ENCODE data around the gene TRPC4AP.

The TRPC4AP gene

GRCh38 chr20:35017099-35017835 is 75.3 kb downstream of the TRPC4AP start:
- FAIRE-seq (no peak), DNase-seq (ENCODE audit: low spot score) (no peak)

- FAIRE-seq, result no peak
- DNase-seq (ENCODE audit: low spot score), result no peak
Observed at GRCh38 chr20:35015863-35016193, 76.8 kb downstream of the TRPC4AP start.

GRCh38 chr20:35014537-35014936 is 78.1 kb downstream of the TRPC4AP start:
- DNase-seq (ENCODE audit: low spot score) (no peak), FAIRE-seq (no peak)

DNA sequence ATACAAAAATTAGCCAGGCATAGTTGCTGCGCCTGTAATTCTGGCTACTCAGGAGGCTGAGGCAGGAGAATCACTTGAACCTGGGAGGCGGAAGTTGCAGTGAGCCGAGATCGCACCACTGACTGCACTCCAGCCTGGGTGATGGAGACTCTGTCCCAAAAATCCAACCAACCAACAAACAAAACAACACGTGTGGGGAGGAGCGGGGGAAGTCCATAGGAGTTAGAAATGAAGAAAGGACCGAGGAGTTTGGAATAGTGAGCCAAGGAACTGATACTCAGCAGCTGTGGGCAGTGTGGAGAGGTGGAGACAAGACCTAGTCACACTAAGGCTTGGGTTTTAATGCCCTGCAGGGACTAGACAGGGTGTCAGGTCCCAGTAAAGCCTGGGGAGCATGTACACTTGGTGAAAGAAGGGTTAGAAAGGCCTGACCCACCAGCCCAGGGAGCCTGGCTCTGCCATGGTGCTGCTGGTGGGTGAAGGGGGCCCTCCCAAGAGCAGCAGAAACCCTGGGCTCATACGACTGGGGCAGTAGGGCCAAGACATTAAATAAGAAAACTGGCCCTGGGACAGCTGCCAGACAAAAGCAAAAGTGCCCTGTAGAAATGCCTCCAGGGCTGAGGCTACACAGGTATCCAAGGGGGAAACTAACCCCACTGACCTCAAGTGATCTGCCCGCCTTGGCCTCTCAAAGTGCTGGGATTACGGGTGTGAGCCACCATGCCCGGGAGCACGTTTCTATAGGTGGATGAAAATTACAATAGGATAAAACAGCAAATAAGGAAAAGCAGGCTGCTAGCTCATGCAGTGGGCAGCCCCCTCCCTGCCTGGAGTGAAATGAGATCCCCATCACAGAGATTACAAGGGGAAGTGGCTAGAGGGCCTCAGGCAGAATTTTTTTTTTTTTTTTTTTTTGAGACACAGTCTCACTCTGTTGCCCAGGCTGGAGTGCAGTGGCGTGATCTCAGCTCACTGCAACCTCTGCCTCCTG is 78.9 kb downstream of the TRPC4AP start:
- FAIRE-seq, result no peak
- no peak for DNase-seq (ENCODE audit: low spot score)

- FAIRE-seq, result no peak
Observed at GRCh38 chr20:35012227-35013069, 80.2 kb downstream of the TRPC4AP start.

GRCh38 chr20:35011589-35012226 is 80.9 kb downstream of the TRPC4AP start:
- FAIRE-seq (no peak), DNase-seq (ENCODE audit: low spot score) (no peak)

More at GRCh38 chr20:35012227-35013069, 80.2 kb downstream of the TRPC4AP start:
- no peak for DNase-seq (ENCODE audit: low spot score)

GRCh38 chr20:35010405-35011192 is 82.0 kb downstream of the TRPC4AP start:
- no peak for DNase-seq (ENCODE audit: low spot score)
- no peak for FAIRE-seq

- FAIRE-seq (no peak), DNase-seq (ENCODE audit: low spot score) (no peak)
Observed at GRCh38 chr20:35009665-35010328, 82.8 kb downstream of the TRPC4AP start.

- DNase-seq (ENCODE audit: low spot score), result no peak
- no peak for FAIRE-seq
Observed at GRCh38 chr20:35008411-35009342, 83.9 kb downstream of the TRPC4AP start.

- no peak for FAIRE-seq
- no peak for DNase-seq (ENCODE audit: low spot score)
Observed at GRCh38 chr20:35007891-35008290, 84.7 kb downstream of the TRPC4AP start.

DNA sequence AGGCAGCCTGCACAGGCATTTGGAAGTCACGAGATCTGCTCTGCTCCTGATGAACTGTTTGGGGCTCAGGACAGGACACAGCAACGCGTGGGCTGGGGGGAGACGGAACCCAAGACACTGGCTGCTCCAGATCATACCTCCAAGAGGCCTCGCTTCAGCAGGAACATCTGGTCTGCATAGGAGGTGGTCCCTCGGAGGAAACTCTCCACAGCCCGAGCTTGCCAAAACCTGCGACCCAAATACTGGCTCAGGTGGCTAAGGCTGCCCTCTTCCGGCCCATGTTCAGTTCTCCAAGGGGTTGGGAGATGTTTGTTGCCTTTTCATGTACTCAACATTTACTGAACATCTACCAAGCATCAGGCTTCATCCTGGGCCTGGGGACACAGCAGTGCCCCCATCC is 85.2 kb downstream of the TRPC4AP start:
- no peak for DNase-seq (ENCODE audit: low spot score)
- FAIRE-seq, result no peak

GRCh38 chr20:35006531-35006971 is 86.1 kb downstream of the TRPC4AP start:
- DNase-seq (ENCODE audit: low spot score) (no peak), FAIRE-seq (no peak)

GRCh38 chr20:35006009-35006408 is 86.6 kb downstream of the TRPC4AP start:
- no peak for DNase-seq (ENCODE audit: low spot score)
- no peak for FAIRE-seq

DNA sequence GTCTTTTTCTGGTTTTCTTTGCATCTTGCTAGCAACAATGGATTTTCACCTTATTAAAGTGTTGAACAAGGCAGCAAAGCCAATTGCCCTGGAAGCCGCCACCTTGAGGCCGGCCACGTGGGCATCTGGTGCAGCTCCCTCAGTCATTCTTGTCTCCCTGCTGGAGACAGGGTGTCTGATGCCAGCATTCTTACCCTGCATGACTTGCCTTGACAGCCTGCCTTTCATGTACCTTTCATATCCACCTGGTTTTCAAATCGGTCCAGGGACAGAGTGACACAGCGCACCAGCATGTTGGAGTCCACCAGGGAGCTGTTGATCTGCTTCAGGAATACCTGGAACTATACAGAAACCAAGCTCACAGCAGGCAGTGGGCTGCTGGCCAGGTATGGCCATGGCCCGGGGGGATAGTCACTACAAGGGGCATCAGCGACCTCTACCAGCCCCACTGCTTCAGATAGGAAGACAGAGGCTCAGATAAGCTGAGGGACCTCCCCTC is 87.1 kb downstream of the TRPC4AP start:
- DNase-seq (ENCODE audit: low spot score) (no peak), FAIRE-seq (no peak)

GRCh38 chr20:35004749-35005462 is 87.7 kb downstream of the TRPC4AP start:
- no peak for DNase-seq (ENCODE audit: low spot score)
- no peak for FAIRE-seq

GRCh38 chr20:35004051-35004725 is 88.4 kb downstream of the TRPC4AP start:
- DNase-seq (ENCODE audit: low spot score) (no peak), FAIRE-seq (no peak)

Data from RCC 7860 (cell line).